GM12878 (cell line): ENCODE measurements around the gene C14orf93. TPM values are rescaled to one million over a fixed set of nuclear protein-coding genes. Genes with fewer than 3 reads are reported as not detected.

Experiments
- ATF7 ChIP-seq: fragments of 450-650 bp; IDR thresholded peaks from 2 replicates; pipeline ENCODE4 v1.6.1; 2016; ENCODE audit warnings: low read depth, mild to moderate bottlenecking
- BCL11A ChIP-seq: IDR thresholded peaks from 2 replicates; pipeline ENCODE4 v1.6.1; 2011; ENCODE audit warnings: low read depth, low read length
- FOXK2 ChIP-seq: fragments of 450-650 bp; IDR thresholded peaks from 2 replicates; pipeline ENCODE4 v1.6.1; 2017; ENCODE audit warnings: mild to moderate bottlenecking, moderate library complexity
- FOXM1 ChIP-seq: IDR thresholded peaks from 2 replicates; pipeline ENCODE4 v1.6.1; 2012; ENCODE audit warnings: low read depth, mild to moderate bottlenecking, inconsistent platforms, low read length, moderate library complexity
- KLF5 ChIP-seq: fragments of 450-650 bp; IDR thresholded peaks from 2 replicates; pipeline ENCODE4 v1.6.1; 2014; ENCODE audit warnings: mild to moderate bottlenecking; ENCODE audit not compliant: partially characterized antibody
- MLLT1 ChIP-seq: fragments of 450-650 bp; IDR thresholded peaks from 2 replicates; pipeline ENCODE4 v1.6.1; 2016; ENCODE audit warnings: mild to moderate bottlenecking
- MTA2 ChIP-seq: fragments of 450-650 bp; IDR thresholded peaks from 2 replicates; pipeline ENCODE4 v1.6.1; 2016; ENCODE audit warnings: low read depth, mild to moderate bottlenecking, moderate library complexity
- NRF1 ChIP-seq: conservative IDR thresholded peaks from 2 replicates; pipeline ENCODE4 v1.6.1; 2011; ENCODE audit warnings: mild to moderate bottlenecking, low read depth, low read length, improper control_type of control experiment
- RAD51 ChIP-seq: fragments of 450-650 bp; IDR thresholded peaks from 2 replicates; pipeline ENCODE4 v1.6.1; 2016; ENCODE audit warnings: moderate library complexity, mild to moderate bottlenecking, inconsistent platforms
- SIX5 ChIP-seq: IDR thresholded peaks from 2 replicates; pipeline ENCODE4 v1.6.1; 2011; ENCODE audit warnings: mild to moderate bottlenecking, low read depth, low read length, moderate library complexity; ENCODE audit not compliant: severe bottlenecking
- SKIL ChIP-seq: fragments of 450-650 bp; IDR thresholded peaks from 2 replicates; pipeline ENCODE4 v1.6.1; 2017; ENCODE audit warnings: mild to moderate bottlenecking, low read depth, inconsistent platforms; ENCODE audit not compliant: poor library complexity, severe bottlenecking
- SP1 ChIP-seq: IDR thresholded peaks from one replicate; pipeline ENCODE4 v1.6.1; 2011; ENCODE audit warnings: low read depth, low read length
- SRF ChIP-seq, 2 experiments: IDR thresholded peaks; 2 replicates each; pipeline ENCODE4 v1.6.1; 2011; ENCODE audit warnings: low read depth in 2 of 2, low read length in 2 of 2, mild to moderate bottlenecking in 1 of 2, moderate library complexity in 1 of 2
- ZBTB11 ChIP-seq: fragments of 450-650 bp; formaldehyde crosslinking; IDR thresholded peaks from 2 replicates; pipeline ENCODE4 v1.5.0; 2022; ENCODE audit warnings: mild to moderate bottlenecking, missing genetic modification characterization
- ZBTB4 ChIP-seq: fragments of 450-650 bp; formaldehyde crosslinking; IDR thresholded peaks from 2 replicates; pipeline ENCODE4 v1.4.0; 2022; ENCODE audit warnings: mild to moderate bottlenecking, moderate library complexity
- polyA plus RNA-seq, 11 experiments: library from polyadenylated mRNA; depleted of rRNA in 4 of 11; unstranded in 6 of 11; stranded (reverse) in 5 of 11; fragments of >200 nt; fragmentation: Nextera tagmentation in 4 of 11; fragmentation: Illumina TruSeq in 1 of 11; extraction: Ambion mirVana in 4 of 11; extraction: Trizol in 1 of 11; gene quantifications; 1 replicate in 1 of 11; 2 replicates in 10 of 11; pipeline versions ENCODE4 v1.2.1 to v1.2.3, GENCODE V29; 2011 to 2016; ENCODE audit warnings: inconsistent platforms in 2 of 11, missing spikeins in 2 of 11, low read depth in 1 of 11
- total RNA-seq, 4 experiments: library from RNA; depleted of rRNA in 3 of 4; stranded (reverse); fragments of >200 nt in 3 of 4; fragmentation: Illumina TruSeq in 1 of 4; extraction: Trizol in 1 of 4; gene quantifications; 2 replicates each; pipeline versions ENCODE4 v1.2.1 to v1.2.3, GENCODE V29; 2013 to 2021
- TF ChIP-seq, protein P1 (sequence below): fragments of 450-650 bp; IDR thresholded peaks from 2 replicates; pipeline ENCODE4 v1.6.1; 2014; ENCODE audit warnings: mild to moderate bottlenecking

Gene C14orf93
- total and polyA plus RNA-seq, 10 of the 15 experiments (the other 5 are each of a cell fraction or from before 2014, with no cell fraction given): 1.8 to 13.9 (median 10.2) TPM

GRCh38 chr14:23006544-23007419 lies 3.2 kb downstream of the C14orf93 start (continued):
- TF ChIP-seq ZBTB4 (CRISPR knock-in tag) (no peak), FOXM1 (no peak), MLLT1 (no peak), KLF5 (no peak), RAD51 (no peak), SP1 (peak; percentile 96), SRF (IDR thresholded peaks at IDR 0.05; ENCODE audit: low read depth in 2 of 2, low read length in 2 of 2) (no peak), NRF1 (0 out of 2 replicates have a peak, but pooled peaks have one; percentile 11), SKIL (no peak), BCL11A (no peak), ZBTB11 (no peak), SIX5 (no peak), MTA2 (0 out of 2 replicates have a peak, but pooled peaks have one; percentile 18), ATF7 (no peak), FOXK2 (peak; percentile 65)
- TF ChIP-seq, protein P1, sequence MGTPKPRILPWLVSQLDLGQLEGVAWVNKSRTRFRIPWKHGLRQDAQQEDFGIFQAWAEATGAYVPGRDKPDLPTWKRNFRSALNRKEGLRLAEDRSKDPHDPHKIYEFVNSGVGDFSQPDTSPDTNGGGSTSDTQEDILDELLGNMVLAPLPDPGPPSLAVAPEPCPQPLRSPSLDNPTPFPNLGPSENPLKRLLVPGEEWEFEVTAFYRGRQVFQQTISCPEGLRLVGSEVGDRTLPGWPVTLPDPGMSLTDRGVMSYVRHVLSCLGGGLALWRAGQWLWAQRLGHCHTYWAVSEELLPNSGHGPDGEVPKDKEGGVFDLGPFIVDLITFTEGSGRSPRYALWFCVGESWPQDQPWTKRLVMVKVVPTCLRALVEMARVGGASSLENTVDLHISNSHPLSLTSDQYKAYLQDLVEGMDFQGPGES: peak; percentile 85
